IMR-90 (cell line): ENCODE data around the gene JSRP1. TPM values are rescaled to one million over a fixed set of nuclear protein-coding genes. Genes with fewer than 3 reads are reported as not detected.
A peak's percentile ranks its signal among the peaks of the same experiment; 100 is the strongest.

Experiments
- ATAC-seq: fragments of 200-7000 bp; cut with Tn5 transposase; 2 replicates; pipeline ENCODE4 v1.9.1; 2020; ENCODE audit warnings: low read depth, mild to moderate bottlenecking, moderate library complexity
- BruUV-seq: library from RNA; stranded (reverse); fragments of 400-500 nt; replicated peaks from 2 replicates; lab custom pipeline; 2021; lab: Mats Ljungman, UMichigan
- CTCF ChIA-PET: fragments of 300-600 bp; formaldehyde crosslinking; extraction: SDS; loops from one replicate; lab custom pipeline; 2021; ENCODE audit warnings: antibody characterized with exemption; lab: Yijun Ruan, JAX
- POLR2A ChIA-PET: fragments of 300-600 bp; sonication (Branson Sonifier 250); formaldehyde crosslinking; loops from one replicate; lab custom pipeline; 2022; ENCODE audit warnings: antibody characterized with exemption; ENCODE audit not compliant: unreplicated experiment; lab: Charles Lee
- DNase-seq: peaks from one replicate; pipeline ENCODE4 v3.0.0; 2013
- H2AFZ ChIP-seq: replicated peaks from 2 replicates; pipeline ENCODE3; 2013; ENCODE audit warnings: low read length, mild to moderate bottlenecking; ENCODE audit not compliant: poor library complexity
- H2AK5ac ChIP-seq: 2 replicates; pipeline ENCODE4 v1.6.1; 2013; ENCODE audit warnings: low read depth, low read length, inconsistent platforms
- H2AK9ac ChIP-seq: replicated peaks from 2 replicates; pipeline ENCODE3; 2013; ENCODE audit warnings: mild to moderate bottlenecking, low read depth, low read length, moderate library complexity; ENCODE audit not compliant: poor library complexity
- H2BK120ac ChIP-seq: 2 replicates; pipeline ENCODE4 v1.6.1; 2013; ENCODE audit warnings: low read depth, low read length, inconsistent platforms
- H2BK15ac ChIP-seq: 3 replicates; pipeline ENCODE4 v1.6.1; 2013; ENCODE audit warnings: low read depth, low read length, inconsistent platforms
- H2BK20ac ChIP-seq: 2 replicates; pipeline ENCODE4 v1.6.1; 2013; ENCODE audit warnings: low read depth, mild to moderate bottlenecking, inconsistent platforms, low read length, moderate library complexity
- H2BK5ac ChIP-seq: 2 replicates; pipeline ENCODE4 v1.6.1; 2013; ENCODE audit warnings: mild to moderate bottlenecking, low read depth, low read length, inconsistent platforms; ENCODE audit not compliant: poor library complexity, severe bottlenecking
- H3K14ac ChIP-seq: replicated peaks from 2 replicates; pipeline ENCODE4 v1.6.1; 2013; ENCODE audit warnings: low read depth, low read length, inconsistent platforms
- H3K18ac ChIP-seq: 2 replicates; pipeline ENCODE4 v1.6.1; 2013; ENCODE audit warnings: low read depth, low read length, control low read depth
- H3K23ac ChIP-seq: 2 replicates; pipeline ENCODE4 v1.6.1; 2013; ENCODE audit warnings: low read depth, low read length, inconsistent platforms
- H3K27ac ChIP-seq: 2 replicates; pipeline ENCODE4 v1.5.1; 2013; ENCODE audit warnings: mild to moderate bottlenecking, control low read depth, low read length; ENCODE audit not compliant: insufficient read depth
- H3K27me3 ChIP-seq: 2 replicates; pipeline ENCODE4 v1.6.1; 2013; ENCODE audit warnings: low read length; ENCODE audit not compliant: control insufficient read depth, insufficient read depth
- H3K36me3 ChIP-seq: 2 replicates; pipeline ENCODE4 v1.6.1; 2013; ENCODE audit warnings: low read length, mixed read lengths; ENCODE audit not compliant: control insufficient read depth, insufficient read depth
- H3K4ac ChIP-seq: 2 replicates; pipeline ENCODE4 v1.6.1; 2013; ENCODE audit warnings: low read depth, low read length, inconsistent platforms
- H3K4me1 ChIP-seq: 2 replicates; pipeline ENCODE4 v1.6.1; 2013; ENCODE audit warnings: low read length, mixed read lengths; ENCODE audit not compliant: control insufficient read depth, insufficient read depth
- H3K4me2 ChIP-seq: 2 replicates; pipeline ENCODE4 v1.6.1; 2013; ENCODE audit warnings: low read depth, mild to moderate bottlenecking, control low read depth, low read length, moderate library complexity
- H3K4me3 ChIP-seq: 2 replicates; pipeline ENCODE4 v1.5.1; 2013; ENCODE audit warnings: low read depth, mild to moderate bottlenecking, control low read depth, low read length, moderate library complexity; ENCODE audit not compliant: insufficient read depth
- H3K56ac ChIP-seq: 2 replicates; pipeline ENCODE4 v1.6.1; 2013; ENCODE audit warnings: low read length, inconsistent platforms; ENCODE audit not compliant: insufficient read depth; ENCODE audit errors: extremely low read depth
- H3K79me1 ChIP-seq, 2 experiments: 2 replicates each; pipeline ENCODE4 v1.6.1; 2013; ENCODE audit warnings: low read length in 2 of 2, inconsistent platforms in 1 of 2, low read depth in 1 of 2
- H3K9ac ChIP-seq: 2 replicates; pipeline ENCODE4 v1.6.1; 2013; ENCODE audit warnings: low read depth, low read length, control low read depth
- H3K9me1 ChIP-seq: 2 replicates; pipeline ENCODE4 v1.6.1; 2013; ENCODE audit warnings: low read length, inconsistent platforms; ENCODE audit not compliant: insufficient read depth
- H3K9me3 ChIP-seq: 2 replicates; pipeline ENCODE4 v1.6.1; 2013; ENCODE audit warnings: low read length; ENCODE audit not compliant: control insufficient read depth, insufficient read depth
- H4K20me1 ChIP-seq: 2 replicates; pipeline ENCODE4 v1.6.1; 2013; ENCODE audit warnings: low read length, inconsistent platforms; ENCODE audit not compliant: insufficient read depth
- H4K5ac ChIP-seq: 2 replicates; pipeline ENCODE4 v1.6.1; 2013; ENCODE audit warnings: mild to moderate bottlenecking, low read depth, low read length, control low read depth
- H4K8ac ChIP-seq, 2 experiments: 2 replicates each; pipeline ENCODE4 v1.6.1; 2013; ENCODE audit warnings: low read depth in 2 of 2, low read length in 2 of 2, control low read depth in 1 of 2, inconsistent platforms in 1 of 2
- H4K91ac ChIP-seq: 2 replicates; pipeline ENCODE4 v1.6.1; 2013; ENCODE audit warnings: low read depth, low read length, inconsistent platforms; ENCODE audit not compliant: insufficient read depth
- ELK1 ChIP-seq: fragments of 150-350 bp; IDR thresholded peaks from 2 replicates; pipeline ENCODE4 v1.6.1; 2016; ENCODE audit warnings: low read depth, mild to moderate bottlenecking, low read length, moderate library complexity, borderline replicate concordance
- WGBS, 2 experiments: methylation state at CpG; one replicate each; pipeline versions ENCODE4 v1.1.5 to v1.1.7; 2013; ENCODE audit warnings: missing lambda C conversion rate in 2 of 2; ENCODE audit not compliant: insufficient read length in 1 of 2; ENCODE audit errors: extremely low coverage in 2 of 2; 5-methylcytosine and 5-hydroxymethylcytosine counted together
- dilution Hi-C: fragments of 300-500 bp; cut with HindIII; formaldehyde crosslinking; loops from one replicate; pipeline ENCODE4 v1.14.3; 2018; ENCODE audit warnings: low sequenced_read_pairs; ENCODE audit not compliant: unreplicated experiment
- in situ Hi-C: fragments of 300-500 bp; cut with MboI; formaldehyde crosslinking; loops from 3 replicates; pipeline ENCODE4 v1.14.3; 2019; ENCODE audit warnings: low sequenced_read_pairs, inconsistent platforms, mixed read lengths
- intact Hi-C: fragments of 100-400 bp; cut with micrococcal nuclease; formaldehyde crosslinking; loops from 2 replicates; pipeline ENCODE4 v1.10.0; 2022
- polyA plus RNA-seq, 3 experiments: library from polyadenylated mRNA; depleted of rRNA; stranded (reverse); fragments of >200 nt; gene quantifications; 2 replicates each; pipeline ENCODE4 v1.2.3, GENCODE V29; 2012; ENCODE audit warnings: low replicate concordance in 1 of 3
- total RNA-seq: library from RNA; depleted of rRNA; stranded (reverse); fragments of >200 nt; gene quantifications from 2 replicates; pipeline ENCODE4 v1.2.3, GENCODE V29; 2012

Gene JSRP1
- total and polyA plus RNA-seq, 2 of the 4 experiments (the other 2 are of a cell fraction): not detected

- no peaks in the 10 kb centered on the region for H3K9me1 ChIP-seq
- dilution Hi-C loops: no loop called here
- in situ Hi-C loops: no loop called here
Measured at GRCh38 chr19:2286402-2287140, 30.4 kb upstream of the JSRP1 start.

More at GRCh38 chr19:2286402-2287140, 30.4 kb upstream of the JSRP1 start:
- no peak overlapping the region for H3K23ac ChIP-seq
- no peak for TF ChIP-seq ELK1
- no peak overlapping the region for H4K8ac ChIP-seq
- BruUV-seq: no TSS peak
- no peaks in the 10 kb centered on the region for H3K36me3 ChIP-seq
- no peak overlapping the region for H3K27ac ChIP-seq
- H2AK9ac ChIP-seq: no peak overlapping the region
- no peak overlapping the region for H3K18ac ChIP-seq
- no peak for ATAC-seq
- no peak overlapping the region for H2BK120ac ChIP-seq
- peaks cover 52% of the 10 kb centered on the region for H3K27me3 ChIP-seq
- no peak overlapping the region for H3K56ac ChIP-seq
- no peak overlapping the region for H2BK15ac ChIP-seq
- intact Hi-C loops: no loop called here
- DNase-seq: no peak
- 81% methylated on average over 11 of the region's 20 CpGs; no CpG with 5 or more reads in 1 of the 2 experiments for WGBS, 2 experiments
- H3K4me1 ChIP-seq: peaks cover 11% of the 10 kb centered on the region
- no peak overlapping the region for H3K4me2 ChIP-seq
- no peak overlapping the region for H3K4me3 ChIP-seq
- H2AK5ac ChIP-seq: no peak overlapping the region
- no peak overlapping the region for H2BK20ac ChIP-seq
- no peaks in the 10 kb centered on the region for H3K79me1 ChIP-seq
- H3K9ac ChIP-seq: no peak overlapping the region
- no peak overlapping the region for H4K5ac ChIP-seq
- H2AFZ ChIP-seq: peak overlapping the region; percentile 32
- H3K9me3 ChIP-seq: no peaks in the 10 kb centered on the region
- no peak overlapping the region for H3K14ac ChIP-seq
- H3K4ac ChIP-seq: no peak overlapping the region
- POLR2A ChIA-PET: no interaction called here
- no peak overlapping the region for H4K91ac ChIP-seq
- no peak overlapping the region for H2BK5ac ChIP-seq
- H4K20me1 ChIP-seq: peaks cover 26% of the 10 kb centered on the region
- CTCF ChIA-PET: no interaction called here
